SKM-1 treated with dmso at 0.1 percent for 144 hours (cell line): Measurements from ENCODE around the gene SPON1.

ENCODE experiments used
- DNase-seq: peaks from one replicate; lab custom pipeline; 2025; ENCODE audit not compliant: unreplicated experiment; lab: John Stamatoyannopoulos, UW

SPON1 gene

GRCh38 chr11:14179116-14179820 lies 216.7 kb downstream of the SPON1 start:
- DNase-seq: no peak

- no peak for DNase-seq
Measured at GRCh38 chr11:14181121-14181520, 218.6 kb downstream of the SPON1 start.

GRCh38 chr11:14182833-14183364 lies 220.4 kb downstream of the SPON1 start:
- no peak for DNase-seq

GRCh38 chr11:14184028-14184940 lies 221.8 kb downstream of the SPON1 start:
- no peak for DNase-seq

- no peak for DNase-seq
Measured at GRCh38 chr11:14185461-14185860, 222.9 kb downstream of the SPON1 start.

GRCh38 chr11:14186046-14186775 lies 223.7 kb downstream of the SPON1 start:
- DNase-seq: no peak

- peak; percentile 91 for DNase-seq
Measured at GRCh38 chr11:14189874-14190273, 227.4 kb downstream of the SPON1 start.

GRCh38 chr11:14190992-14191778 lies 228.7 kb downstream of the SPON1 start:
- DNase-seq: no peak

GRCh38 chr11:14193644-14194043 lies 231.1 kb downstream of the SPON1 start:
- DNase-seq: no peak

- DNase-seq: no peak
Measured at GRCh38 chr11:14202251-14203196, 240.0 kb downstream of the SPON1 start.

- DNase-seq: no peak
Measured at GRCh38 chr11:14203321-14203720, 240.8 kb downstream of the SPON1 start.

- no peak for DNase-seq
Measured at GRCh38 chr11:14212986-14213385, 250.5 kb downstream of the SPON1 start.

GRCh38 chr11:14218728-14219127 lies 256.2 kb downstream of the SPON1 start:
- DNase-seq: no peak

- no peak for DNase-seq
Measured at GRCh38 chr11:14223636-14224288, 261.2 kb downstream of the SPON1 start.

- DNase-seq: no peak
Measured at GRCh38 chr11:14224395-14224794, 261.9 kb downstream of the SPON1 start.

- no peak for DNase-seq
Measured at GRCh38 chr11:14225666-14226065, 263.1 kb downstream of the SPON1 start.

GRCh38 chr11:14228356-14228755 lies 265.8 kb downstream of the SPON1 start:
- no peak for DNase-seq

GRCh38 chr11:14229472-14229871 lies 266.9 kb downstream of the SPON1 start:
- no peak for DNase-seq

- DNase-seq: no peak
Measured at GRCh38 chr11:14230407-14230806, 267.9 kb downstream of the SPON1 start.
